Measurements from ENCODE around the gene ENTREP3.
"Not testable (repeated sequence)": the region's sequence is repeated elsewhere in the genome, so short reads cannot be mapped to it uniquely, and the experiment has no call there.

Gene ENTREP3

DNA sequence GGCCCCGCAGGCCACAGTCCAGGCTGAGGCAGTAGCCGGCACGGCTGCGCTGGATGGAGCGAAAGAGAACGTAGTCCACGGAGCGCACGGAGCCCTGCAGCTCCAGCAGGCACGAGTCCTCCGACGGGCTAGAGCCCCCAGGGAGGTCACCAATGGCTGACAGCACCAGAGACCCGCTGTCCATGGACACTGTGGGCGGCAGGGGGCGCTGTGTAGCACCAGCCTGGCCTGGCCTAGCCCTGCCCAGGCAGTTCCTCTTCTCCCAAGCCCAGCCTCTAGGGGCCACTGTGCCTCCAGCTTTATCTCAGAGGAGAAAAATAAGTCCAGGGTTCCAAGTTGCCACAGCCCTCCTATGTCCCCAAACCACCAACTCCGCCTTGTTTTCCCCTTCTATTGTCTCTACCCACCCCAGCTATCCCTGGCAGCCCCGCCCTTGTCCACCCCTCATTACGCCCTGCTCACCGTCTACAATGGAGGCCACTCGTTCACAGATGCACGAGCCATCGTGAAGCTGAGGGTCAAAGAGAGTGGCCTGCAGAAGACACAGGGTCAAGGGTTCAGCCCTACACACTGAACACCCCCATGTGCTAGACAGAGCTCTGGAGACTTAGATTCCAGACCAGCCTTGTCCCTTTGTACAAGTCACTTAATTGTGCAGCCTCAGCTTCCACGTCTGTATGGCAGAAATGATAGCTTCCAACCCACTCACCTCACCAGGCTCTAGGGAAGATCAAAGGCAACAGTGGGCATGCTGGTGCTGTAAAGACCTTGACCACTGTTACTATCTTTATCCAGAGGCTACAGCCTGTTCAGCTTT is 4.4 kb downstream of the ENTREP3 start:
- ChIA-PET POLR2A (interaction anchor here (0.7 to 3.2 kb wide), 20 partner anchors 10 to 359 kb away, joined by 3 to 32 read pairs (median 5); partner anchors contain the start of genes CLK2, FDPS, HCN3 and KRTCAP2), CTCF (interaction anchor here (0.6 to 4.2 kb wide), 29 partner anchors 9 to 401 kb away, joined by 3 to 62 read pairs (median 7); partner anchors contain the start of genes CLK2, FDPS, HCN3 and KRTCAP2)
- DNase-seq (ENCODE audit: extremely low spot score), result peak; percentile 98
- TF ChIP-seq SUZ12 (IDR thresholded peaks at IDR 0.05) (no peak), NFRKB (IDR thresholded peaks at IDR 0.05) (no peak), ELF4 (IDR thresholded peaks at IDR 0.05) (no peak), FOXA1 (IDR thresholded peaks at IDR 0.05) (no peak), CTBP1 (IDR thresholded peaks at IDR 0.05; ENCODE audit: borderline replicate concordance) (no peak), ZNF384 (IDR thresholded peaks at IDR 0.05) (no peak), PKNOX1 (IDR thresholded peaks at IDR 0.05) (no peak), FOXM1 (IDR thresholded peaks at IDR 0.05; ENCODE audit: borderline replicate concordance) (no peak)

- ChIA-PET CTCF (interaction anchor here (0.7 to 4.2 kb wide), 24 partner anchors 9 to 401 kb away, joined by 3 to 62 read pairs (median 8); partner anchors contain the start of genes CLK2, FDPS, HCN3 and RUSC1), POLR2A (interaction anchor here (0.7 to 3.2 kb wide), 15 partner anchors 9 to 77 kb away, joined by 3 to 32 read pairs (median 7); partner anchors contain the start of genes CLK2, FDPS, HCN3 and KRTCAP2)
- no peak for DNase-seq (ENCODE audit: extremely low spot score)
- TF ChIP-seq NFRKB (IDR thresholded peaks at IDR 0.05), result no peak
- no peak for TF ChIP-seq FOXM1 (IDR thresholded peaks at IDR 0.05; ENCODE audit: borderline replicate concordance)
- no peak for TF ChIP-seq CTBP1 (IDR thresholded peaks at IDR 0.05; ENCODE audit: borderline replicate concordance)
- no peak for TF ChIP-seq ARNT (IDR thresholded peaks at IDR 0.05)
- TF ChIP-seq LEF1 (IDR thresholded peaks at IDR 0.05; ENCODE audit: borderline replicate concordance), result no peak
- TF ChIP-seq BHLHE40 (IDR thresholded peaks at IDR 0.05; ENCODE audit: borderline replicate concordance), result no peak
- TF ChIP-seq ELF4 (IDR thresholded peaks at IDR 0.05), result no peak
Observed at GRCh38 chr1:155250246-155250632, 5.0 kb downstream of the ENTREP3 start.

- DNase-seq (ENCODE audit: extremely low spot score), result no peak
- POLR2A ChIA-PET, result interaction anchor here (1.6 to 5.6 kb wide), 3 partner anchors 25 to 77 kb away, joined by 5 to 28 read pairs (median 6); partner anchors contain the start of genes CLK2 and FDPS
- CTCF ChIA-PET, result interaction anchor here (0.9 to 1.7 kb wide), 2 partner anchors 13 to 76 kb away, joined by 3 to 5 read pairs; partner anchors contain the start of gene SCAMP3
- TF ChIP-seq PKNOX1 (IDR thresholded peaks at IDR 0.05) (no peak), ARNT (IDR thresholded peaks at IDR 0.05) (no peak), LEF1 (IDR thresholded peaks at IDR 0.05; ENCODE audit: borderline replicate concordance) (no peak), ELF4 (IDR thresholded peaks at IDR 0.05) (no peak), TARDBP (IDR thresholded peaks at IDR 0.05) (no peak), SUZ12 (IDR thresholded peaks at IDR 0.05) (no peak), FOXK2 (IDR thresholded peaks at IDR 0.05) (no peak), FOXM1 (IDR thresholded peaks at IDR 0.05; ENCODE audit: borderline replicate concordance) (no peak), FOXA1 (IDR thresholded peaks at IDR 0.05) (no peak), NFRKB (IDR thresholded peaks at IDR 0.05) (no peak), HDGF (IDR thresholded peaks at IDR 0.05; ENCODE audit: borderline replicate concordance) (no peak), L3MBTL2 (conservative IDR thresholded peaks at IDR 0.05) (no peak), ZNF384 (IDR thresholded peaks at IDR 0.05) (no peak), BHLHE40 (IDR thresholded peaks at IDR 0.05; ENCODE audit: borderline replicate concordance) (no peak)
Observed at GRCh38 chr1:155247667-155248553, 7.4 kb downstream of the ENTREP3 start.

DNA sequence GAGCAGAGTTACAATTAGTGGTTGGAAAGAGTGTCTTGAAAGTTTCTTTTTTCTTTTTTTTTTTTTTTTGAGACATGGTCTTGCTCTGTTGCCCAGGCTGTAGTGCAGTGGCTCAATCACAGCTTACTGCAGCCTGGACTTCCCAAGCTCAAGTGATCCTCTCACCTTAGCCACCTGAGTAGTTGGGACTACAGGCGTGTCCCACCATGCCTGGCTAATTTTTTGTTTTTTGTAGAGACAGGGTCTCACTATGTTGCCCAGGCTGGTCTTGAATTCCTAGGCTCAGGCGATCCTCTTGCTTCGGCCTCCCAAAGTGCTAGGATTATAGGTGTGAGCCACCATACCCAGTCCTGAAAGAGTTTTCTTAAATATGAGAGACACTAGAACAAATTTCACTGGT is 8.5 kb downstream of the ENTREP3 start:
- DNase-seq (ENCODE audit: extremely low spot score); CTCF ChIA-PET: not testable (repeated sequence)
- POLR2A ChIA-PET, result interaction anchor here (2.1 to 5.6 kb wide), 2 partner anchors 26 to 61 kb away, joined by 5 to 28 read pairs; partner anchors contain the start of genes CLK2 and FDPS

DNA sequence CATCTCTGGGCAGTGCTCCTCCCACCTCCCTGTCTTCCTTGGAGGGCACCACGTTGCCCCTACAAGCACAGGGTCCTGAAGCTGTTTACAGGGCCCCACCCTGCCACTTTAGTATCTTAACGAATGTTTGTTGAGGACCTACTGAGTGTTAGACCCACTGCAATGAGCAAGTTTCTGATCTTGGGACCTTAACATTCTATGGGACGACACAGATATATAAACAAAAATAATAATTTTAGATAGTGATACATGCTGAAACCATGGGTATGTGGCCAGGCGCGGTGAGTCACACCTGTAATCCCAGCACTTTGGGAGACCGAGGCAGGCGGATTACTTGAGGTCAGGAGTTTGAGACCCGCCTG is 10.1 kb downstream of the ENTREP3 start:
- ChIA-PET POLR2A (interaction anchor here (0.7 to 5.7 kb wide), 20 partner anchors 9 to 500 kb away, joined by 3 to 43 read pairs (median 6); partner anchors contain the start of genes CLK2, ENTREP3, HCN3 and KRTCAP2), CTCF (no interaction called here)
- no peak for DNase-seq (ENCODE audit: extremely low spot score)
- TF ChIP-seq BHLHE40 (IDR thresholded peaks at IDR 0.05; ENCODE audit: borderline replicate concordance) (no peak), HDGF (IDR thresholded peaks at IDR 0.05; ENCODE audit: borderline replicate concordance) (0 out of 2 replicates have a peak, but pooled peaks have one; percentile 75), LEF1 (IDR thresholded peaks at IDR 0.05; ENCODE audit: borderline replicate concordance) (no peak), PKNOX1 (IDR thresholded peaks at IDR 0.05) (no peak), L3MBTL2 (conservative IDR thresholded peaks at IDR 0.05) (no peak), TARDBP (IDR thresholded peaks at IDR 0.05) (no peak)

Measured in HEK293T (cell line).